Upper lobe of right lung (tissue), 1 donor: ENCODE data around the gene DLG5. TPM values are rescaled to one million over a fixed set of nuclear protein-coding genes. Genes with fewer than 3 reads are reported as not detected.
A peak's percentile ranks its signal among the peaks of the same experiment; 100 is the strongest.

Experiments used
- ATAC-seq: fragments of 200-7000 bp; cut with Tn5 transposase; one replicate; pipeline ENCODE4 v1.9.1; 2020; ENCODE audit warnings: mild to moderate bottlenecking, moderate library complexity
- DNase-seq: peaks from one replicate; pipeline ENCODE4 v3.0.0-alpha.2; 2020
- H3K27ac ChIP-seq: fragments of 200-600 bp; one replicate; pipeline ENCODE4 v1.8.0; 2022
- H3K27me3 ChIP-seq: fragments of 200-600 bp; one replicate; pipeline ENCODE4 v1.8.0; 2022; ENCODE audit warnings: mild to moderate bottlenecking
- H3K36me3 ChIP-seq: fragments of 200-600 bp; one replicate; pipeline ENCODE4 v1.8.0; 2022
- H3K4me1 ChIP-seq: fragments of 200-600 bp; one replicate; pipeline ENCODE4 v1.8.0; 2022
- H3K4me3 ChIP-seq: fragments of 200-600 bp; one replicate; pipeline ENCODE4 v1.8.0; 2022; ENCODE audit warnings: mild to moderate bottlenecking
- H3K9me3 ChIP-seq: fragments of 200-600 bp; one replicate; pipeline ENCODE4 v1.8.0; 2022
- intact Hi-C: fragments of 100-400 bp; cut with DNase I; formaldehyde crosslinking; loops from one replicate; pipeline ENCODE4 v1.11.0; 2022
- total RNA-seq: library from RNA; stranded (reverse); fragmentation: NEBNext Ultra II Directional; extraction: Animal tissue kit (Norgen Biotek cat#: 25700); gene quantifications from one replicate; pipeline ENCODE4 v1.2.1, GENCODE V29; 2021
- TF ChIP-seq, protein P1 (sequence below): fragments of 200-600 bp; IDR thresholded peaks from one replicate; pipeline ENCODE4 v1.8.0; 2022; ENCODE audit warnings: antibody characterized with exemption
- donor health status: DM: no; HTN: yes; CAD: no; lungs with severe emphysema.

Gene DLG5
- total RNA-seq, 1 donor from 2014 or later = 19.3 TPM

DNA sequence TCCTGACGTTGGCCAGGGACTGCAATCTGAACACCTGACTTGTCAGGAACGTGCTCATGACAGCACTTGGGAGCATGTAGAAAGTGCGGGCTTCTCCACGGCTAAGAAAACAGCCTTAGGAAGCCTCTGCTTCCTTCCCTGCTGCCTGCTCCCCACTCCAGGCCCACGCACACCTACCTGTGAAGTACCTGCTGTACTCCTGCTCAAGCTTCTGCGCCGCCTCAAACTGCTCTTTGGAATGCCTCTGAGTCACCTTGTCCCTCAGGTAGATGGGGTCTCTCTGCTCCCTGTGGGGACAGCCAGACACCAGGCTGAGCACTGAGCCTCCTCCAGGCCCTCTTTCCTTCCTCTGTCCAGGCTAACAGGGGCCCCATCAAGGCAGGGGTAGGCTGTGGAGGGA is 132.7 kb downstream of the DLG5 start:
- H3K4me1 ChIP-seq = no peaks in the 10 kb centered on the region
- H3K4me3 ChIP-seq = no peak overlapping the region
- intact Hi-C loops = no loop called here
- peaks cover 62% of the 10 kb centered on the region for H3K36me3 ChIP-seq
- TF ChIP-seq, protein P1, sequence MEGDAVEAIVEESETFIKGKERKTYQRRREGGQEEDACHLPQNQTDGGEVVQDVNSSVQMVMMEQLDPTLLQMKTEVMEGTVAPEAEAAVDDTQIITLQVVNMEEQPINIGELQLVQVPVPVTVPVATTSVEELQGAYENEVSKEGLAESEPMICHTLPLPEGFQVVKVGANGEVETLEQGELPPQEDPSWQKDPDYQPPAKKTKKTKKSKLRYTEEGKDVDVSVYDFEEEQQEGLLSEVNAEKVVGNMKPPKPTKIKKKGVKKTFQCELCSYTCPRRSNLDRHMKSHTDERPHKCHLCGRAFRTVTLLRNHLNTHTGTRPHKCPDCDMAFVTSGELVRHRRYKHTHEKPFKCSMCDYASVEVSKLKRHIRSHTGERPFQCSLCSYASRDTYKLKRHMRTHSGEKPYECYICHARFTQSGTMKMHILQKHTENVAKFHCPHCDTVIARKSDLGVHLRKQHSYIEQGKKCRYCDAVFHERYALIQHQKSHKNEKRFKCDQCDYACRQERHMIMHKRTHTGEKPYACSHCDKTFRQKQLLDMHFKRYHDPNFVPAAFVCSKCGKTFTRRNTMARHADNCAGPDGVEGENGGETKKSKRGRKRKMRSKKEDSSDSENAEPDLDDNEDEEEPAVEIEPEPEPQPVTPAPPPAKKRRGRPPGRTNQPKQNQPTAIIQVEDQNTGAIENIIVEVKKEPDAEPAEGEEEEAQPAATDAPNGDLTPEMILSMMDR = no peak
- ATAC-seq (peak; percentile 15), DNase-seq (no peak)
- no peaks in the 10 kb centered on the region for H3K27me3 ChIP-seq
- H3K27ac ChIP-seq = no peak overlapping the region
- no peaks in the 10 kb centered on the region for H3K9me3 ChIP-seq

DNA sequence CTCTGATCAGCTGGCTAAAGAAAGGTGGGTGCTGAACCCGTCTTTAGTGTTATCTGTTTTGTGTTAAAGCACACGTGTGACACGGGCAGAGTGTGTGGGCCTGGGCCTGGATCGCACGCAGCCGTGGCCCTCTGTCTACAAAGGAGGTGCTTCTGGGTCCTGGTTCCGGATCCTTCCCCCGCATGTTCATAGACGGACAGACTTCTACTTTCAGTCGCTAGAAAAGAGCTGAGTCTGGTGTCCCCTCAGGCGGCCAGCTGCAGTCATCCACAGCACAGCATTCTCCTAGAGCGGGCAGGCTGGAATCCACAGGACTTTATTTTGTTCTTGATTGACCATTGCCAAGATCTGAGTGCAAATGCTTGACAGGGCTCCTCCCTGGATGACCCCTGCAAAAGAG is 134.4 kb downstream of the DLG5 start:
- Histone ChIP-seq H3K36me3 (peaks cover 48% of the 10 kb centered on the region), H3K27ac (no peak overlapping the region), H3K9me3 (no peaks in the 10 kb centered on the region), H3K27me3 (no peaks in the 10 kb centered on the region), H3K4me1 (no peaks in the 10 kb centered on the region), H3K4me3 (no peak overlapping the region)
- intact Hi-C loops = no loop called here
- no peak for ATAC-seq
- DNase-seq = no peak
- TF ChIP-seq, protein P1 = no peak

DNA sequence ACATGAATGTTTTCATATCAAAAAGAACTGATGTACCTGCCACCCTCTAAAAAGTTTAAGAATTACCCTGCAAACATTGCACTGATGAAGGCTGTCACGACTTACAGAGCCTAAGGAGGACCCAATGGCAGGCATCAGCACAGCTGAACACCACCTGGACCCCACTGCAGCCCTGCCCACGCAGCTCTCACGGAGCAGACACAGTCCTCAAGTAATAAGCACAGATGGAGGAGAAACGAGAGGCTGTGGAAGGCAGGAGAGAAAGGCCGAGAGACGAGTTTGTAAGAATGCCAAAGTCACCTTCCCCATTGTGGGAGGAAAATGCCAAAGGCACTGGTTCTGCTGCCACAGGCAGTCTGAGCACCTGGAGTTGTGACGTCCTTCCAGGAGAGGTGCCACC is 135.0 kb downstream of the DLG5 start:
- intact Hi-C loops = no loop called here
- H3K4me1 ChIP-seq = no peaks in the 10 kb centered on the region
- TF ChIP-seq, protein P1 = no peak
- ATAC-seq = no peak
- peaks cover 43% of the 10 kb centered on the region for H3K36me3 ChIP-seq
- DNase-seq = no peak
- no peak overlapping the region for H3K27ac ChIP-seq
- H3K9me3 ChIP-seq = no peaks in the 10 kb centered on the region
- no peak overlapping the region for H3K4me3 ChIP-seq
- H3K27me3 ChIP-seq = no peaks in the 10 kb centered on the region

DNA sequence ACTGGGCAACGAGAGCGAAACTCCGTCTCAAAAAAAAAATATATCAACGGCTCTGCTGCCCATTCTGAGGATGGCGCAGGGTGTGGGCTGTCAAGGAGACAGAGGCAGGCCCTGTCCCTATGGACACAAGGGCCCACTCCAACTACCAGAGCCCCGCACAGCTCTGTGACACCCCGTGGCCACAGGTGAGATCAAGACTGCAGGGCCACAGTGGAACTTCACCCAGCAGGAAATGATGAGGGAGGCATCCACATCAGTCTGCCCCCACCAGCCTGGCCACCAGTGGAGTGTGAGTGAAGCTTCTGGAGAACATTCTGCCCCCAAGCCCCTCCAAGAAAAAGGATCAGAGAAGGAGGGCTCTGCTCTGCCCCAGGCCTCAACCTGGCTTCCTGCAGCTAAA is 136.7 kb downstream of the DLG5 start:
- TF ChIP-seq, protein P1 = no peak
- intact Hi-C loops = no loop called here
- ATAC-seq (no peak), DNase-seq (no peak)
- Histone ChIP-seq H3K36me3 (peaks cover 27% of the 10 kb centered on the region), H3K27ac (no peak overlapping the region), H3K9me3 (no peaks in the 10 kb centered on the region), H3K27me3 (no peaks in the 10 kb centered on the region), H3K4me1 (no peaks in the 10 kb centered on the region), H3K4me3 (no peak overlapping the region)

DNA sequence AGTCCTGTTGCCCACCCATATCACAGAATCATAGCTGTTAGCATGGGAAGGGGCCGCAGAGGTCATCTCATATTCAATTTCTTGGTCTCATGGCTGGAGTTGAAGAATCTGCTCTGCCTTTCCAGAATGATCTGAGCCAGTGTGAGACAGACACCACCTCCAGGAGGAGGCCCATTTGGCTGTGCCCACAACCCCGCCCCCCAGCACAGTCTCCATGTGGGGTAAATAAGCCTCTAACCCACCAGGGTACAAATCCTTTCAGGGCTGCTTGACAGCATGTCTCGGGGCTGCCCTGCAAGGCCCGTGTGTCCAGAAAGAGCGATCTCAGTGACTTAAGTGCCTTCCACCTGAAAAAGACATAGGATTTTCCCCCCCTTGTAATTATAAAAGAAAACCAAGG is 137.5 kb downstream of the DLG5 start:
- Histone ChIP-seq H3K4me1 (no peaks in the 10 kb centered on the region), H3K27ac (no peak overlapping the region), H3K4me3 (no peak overlapping the region), H3K27me3 (no peaks in the 10 kb centered on the region), H3K36me3 (peaks cover 24% of the 10 kb centered on the region), H3K9me3 (no peaks in the 10 kb centered on the region)
- intact Hi-C loops = no loop called here
- TF ChIP-seq, protein P1 = no peak
- DNase-seq (peak; percentile 23), ATAC-seq (no peak)

DNA sequence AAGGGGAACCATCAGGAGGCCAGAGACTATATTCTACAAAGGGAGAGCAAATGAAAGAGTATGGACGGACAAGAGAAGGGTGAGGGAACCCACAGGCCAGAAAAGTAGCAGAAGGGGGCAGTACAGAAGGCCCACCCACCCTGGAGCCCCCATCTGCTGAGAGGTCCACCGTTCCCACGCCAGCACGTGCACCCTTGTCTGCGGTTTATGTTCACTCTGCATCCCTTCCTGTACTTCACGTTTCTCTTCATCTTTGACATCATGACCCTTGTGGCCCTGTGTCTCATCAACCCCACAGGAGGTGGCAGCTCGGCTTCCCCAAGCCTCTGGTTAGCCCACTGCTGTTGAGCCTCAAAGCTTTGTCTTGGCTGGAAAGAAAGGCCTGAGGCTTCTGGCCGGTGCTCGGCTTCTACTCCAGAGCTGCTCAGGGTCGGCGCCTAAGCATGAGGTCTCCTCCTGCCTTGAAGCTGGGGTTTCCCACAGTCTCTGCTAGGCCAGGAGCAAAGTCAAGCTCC is 138.0 kb downstream of the DLG5 start:
- Histone ChIP-seq H3K4me3 (no peak overlapping the region), H3K4me1 (no peaks in the 10 kb centered on the region), H3K27me3 (no peaks in the 10 kb centered on the region), H3K9me3 (no peaks in the 10 kb centered on the region), H3K36me3 (peaks cover 19% of the 10 kb centered on the region), H3K27ac (no peak overlapping the region)
- ATAC-seq = no peak
- DNase-seq = peak; percentile 35
- intact Hi-C loops = no loop called here
- TF ChIP-seq, protein P1 = no peak
